HepG2 (cell line): Measurements from ENCODE around the gene CDH23. TPM values are rescaled to one million over a fixed set of nuclear protein-coding genes. Genes with fewer than 3 reads are reported as not detected.

Experiments
- ARID4A ChIP-seq: sonication (generic); formaldehyde crosslinking; IDR thresholded peaks from 2 replicates; pipeline ENCODE4 v1.5.0; 2020; ENCODE audit warnings: mild to moderate bottlenecking, missing genetic modification reagents, borderline replicate concordance
- ATF1 ChIP-seq: IDR thresholded peaks from 2 replicates; pipeline ENCODE4 v1.6.1; 2016; ENCODE audit warnings: mild to moderate bottlenecking, control low read depth
- HBP1 ChIP-seq: IDR thresholded peaks from 2 replicates; pipeline ENCODE4 v1.6.1; 2016; ENCODE audit warnings: low read depth, control low read depth
- MAZ ChIP-seq, 2 experiments: sonication (generic) in 1 of 2; formaldehyde crosslinking in 1 of 2; IDR thresholded peaks; 2 replicates each; pipeline versions ENCODE4 v1.5.0 to v1.6.1; 2012 to 2020; ENCODE audit warnings: low read depth in 2 of 2, mild to moderate bottlenecking in 2 of 2, borderline replicate concordance in 1 of 2, improper control_type of control experiment in 1 of 2, low read length in 1 of 2, missing genetic modification reagents in 1 of 2, moderate library complexity in 1 of 2
- PCBP1 ChIP-seq: fragments of 200-400 bp; formaldehyde crosslinking; IDR thresholded peaks from 2 replicates; pipeline ENCODE4 v1.6.1; 2017; ENCODE audit warnings: mild to moderate bottlenecking, low read depth, low read length, borderline replicate concordance
- PTBP1 ChIP-seq: fragments of 200-400 bp; formaldehyde crosslinking; IDR thresholded peaks from 2 replicates; pipeline ENCODE4 v1.6.1; 2018; ENCODE audit warnings: low read length, low read depth; ENCODE audit not compliant: poor library complexity, severe bottlenecking
- RBAK ChIP-seq: sonication (generic); formaldehyde crosslinking; IDR thresholded peaks from 2 replicates; pipeline ENCODE4 v1.5.1; 2020; ENCODE audit warnings: mild to moderate bottlenecking, missing genetic modification reagents
- RFXANK ChIP-seq: IDR thresholded peaks from 2 replicates; pipeline ENCODE4 v1.6.1; 2016
- SALL1 ChIP-seq: sonication (generic); formaldehyde crosslinking; IDR thresholded peaks from 2 replicates; pipeline ENCODE4 v1.8.0; 2022; ENCODE audit warnings: mild to moderate bottlenecking, missing genetic modification reagents
- SCMH1 ChIP-seq: sonication (generic); formaldehyde crosslinking; IDR thresholded peaks from 2 replicates; pipeline ENCODE4 v1.9.0; 2021; ENCODE audit warnings: missing genetic modification reagents, mild to moderate bottlenecking, borderline replicate concordance
- SETDB1 ChIP-seq: sonication (generic); formaldehyde crosslinking; IDR thresholded peaks from 2 replicates; pipeline ENCODE4 v1.5.1; 2020; ENCODE audit warnings: missing genetic modification reagents, mild to moderate bottlenecking, borderline replicate concordance
- SOX5 ChIP-seq: IDR thresholded peaks from 2 replicates; pipeline ENCODE4 v1.6.1; 2016; ENCODE audit warnings: borderline replicate concordance
- SP1 ChIP-seq, 2 experiments: fragments of 450-650 bp in 1 of 2; sonication (generic) in 1 of 2; formaldehyde crosslinking in 1 of 2; IDR thresholded peaks; 2 replicates each; pipeline versions ENCODE4 v1.4.0 to v1.6.1; 2016 to 2020; ENCODE audit warnings: missing genetic modification reagents in 1 of 2
- ZFP1 ChIP-seq: IDR thresholded peaks from 2 replicates; pipeline ENCODE4 v1.6.1; 2016
- ZGPAT ChIP-seq: IDR thresholded peaks from 2 replicates; pipeline ENCODE4 v1.6.1; 2016; ENCODE audit warnings: mild to moderate bottlenecking
- ZNF124 ChIP-seq: sonication (generic); formaldehyde crosslinking; IDR thresholded peaks from 2 replicates; pipeline ENCODE4 v1.4.0; 2020; ENCODE audit warnings: missing genetic modification reagents
- ZNF362 ChIP-seq: sonication (generic); formaldehyde crosslinking; IDR thresholded peaks from 2 replicates; pipeline ENCODE4 v1.4.0; 2020; ENCODE audit warnings: missing genetic modification reagents, mild to moderate bottlenecking, borderline replicate concordance
- ZNF644 ChIP-seq: IDR thresholded peaks from 2 replicates; pipeline ENCODE4 v1.6.1; 2016; ENCODE audit warnings: low read depth
- ZNF709 ChIP-seq: sonication (generic); formaldehyde crosslinking; IDR thresholded peaks from 2 replicates; pipeline ENCODE4 v1.5.0; 2020; ENCODE audit warnings: mild to moderate bottlenecking, missing genetic modification reagents
- ZNF792 ChIP-seq: IDR thresholded peaks from 2 replicates; pipeline ENCODE4 v1.6.1; 2016
- ZNF850 ChIP-seq: sonication (generic); formaldehyde crosslinking; conservative IDR thresholded peaks from 2 replicates; pipeline ENCODE4 v1.9.0; 2021; ENCODE audit warnings: mild to moderate bottlenecking, missing genetic modification reagents
- ZNF878 ChIP-seq: sonication (generic); formaldehyde crosslinking; IDR thresholded peaks from 2 replicates; pipeline ENCODE4 v1.8.1; 2023; ENCODE audit warnings: mild to moderate bottlenecking, missing genetic modification reagents, moderate library complexity
- polyA plus RNA-seq, 8 experiments: library from polyadenylated mRNA; depleted of rRNA in 3 of 8; stranded (reverse) in 7 of 8; unstranded in 1 of 8; fragments of >200 nt; fragmentation: Illumina TruSeq in 4 of 8; extraction: Trizol in 4 of 8; gene quantifications; 2 replicates each; pipeline versions ENCODE4 v1.2.1 to v1.2.3, GENCODE V29; 2011 to 2016; ENCODE audit warnings: low read depth in 4 of 8, missing spikeins in 1 of 8, mixed read lengths in 1 of 8; ENCODE audit not compliant: insufficient read depth in 1 of 8
- total RNA-seq, 5 experiments: library from RNA; depleted of rRNA; stranded (reverse); fragments of >200 nt; fragmentation: Illumina TruSeq; extraction: Trizol; gene quantifications; 2 replicates each; pipeline ENCODE4 v1.2.3, GENCODE V29; 2016; ENCODE audit warnings: low read depth in 1 of 5

The CDH23 gene
- total and polyA plus RNA-seq, 2 of the 13 experiments (the other 11 are each of a cell fraction or from before 2014, with no cell fraction given), result 0.13 TPM; not detected in 1

- TF ChIP-seq SP1 (IDR thresholded peaks at IDR 0.05) (no peak), SP1 (CRISPR knock-in tag; IDR thresholded peaks at IDR 0.05) (peak; percentile 56; the same call in 1 of the 2 replicates), ZNF709 (no peak), ZFP1 (CRISPR knock-in tag) (peak; percentile 71), ZNF850 (CRISPR knock-in tag) (no peak), ZNF362 (CRISPR knock-in tag) (no peak), ZNF878 (CRISPR knock-in tag) (peak; percentile 21; the same call in 1 of the 2 replicates), ZNF792 (peak; percentile 40; the same call in 1 of the 2 replicates), ZNF644 (CRISPR knock-in tag) (peak; percentile 74), MAZ (IDR thresholded peaks at IDR 0.05; ENCODE audit: borderline replicate concordance, low read depth, low read length) (peak; percentile 30; the same call in 1 of the 2 replicates), MAZ (CRISPR knock-in tag; IDR thresholded peaks at IDR 0.05; ENCODE audit: low read depth) (no peak; the same call in 1 of the 2 replicates), SOX5 (CRISPR knock-in tag) (peak; percentile 76), RBAK (CRISPR knock-in tag) (peak; percentile 100), ZNF124 (CRISPR knock-in tag) (peak; percentile 85; the same call in 1 of the 2 replicates), SALL1 (peak; percentile 65), PTBP1 (no peak), HBP1 (CRISPR knock-in tag) (peak; percentile 73), SETDB1 (CRISPR knock-in tag) (no peak), ZGPAT (CRISPR knock-in tag) (peak; percentile 63), PCBP1 (no peak), ATF1 (CRISPR knock-in tag) (peak; percentile 58), ARID4A (CRISPR knock-in tag) (peak; percentile 75), SCMH1 (no peak), RFXANK (peak; percentile 25; the same call in 1 of the 2 replicates)
These were observed 241.5 kb downstream of the CDH23 start (continued) for GRCh38 chr10:71638064-71638821.
